ENCODE data around the gene NCAM1.

The NCAM1 gene

DNA sequence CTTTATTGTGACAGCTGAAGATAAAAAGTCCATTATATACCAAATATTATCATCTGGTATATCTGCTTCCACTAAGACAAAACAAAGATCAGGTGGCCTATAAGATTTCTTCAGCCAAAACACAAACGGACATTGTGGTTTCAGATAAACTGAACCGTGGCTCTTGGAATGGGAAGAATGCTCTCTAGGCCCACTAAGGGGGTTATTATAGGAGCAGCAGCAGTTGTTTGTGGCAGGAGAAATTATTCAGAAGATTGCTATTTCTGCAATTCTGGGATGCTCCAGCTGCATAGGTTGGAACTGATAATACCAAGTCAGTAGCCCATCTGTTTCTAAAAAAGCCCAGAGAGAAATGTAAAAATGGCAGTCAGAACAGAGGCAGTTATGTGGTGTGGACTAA is 145.3 kb downstream of the NCAM1 start:
- H3K4me3 ChIP-seq (replicated peaks; ENCODE audit: low read depth, low read length), result no peak overlapping the region
- TF ChIP-seq CTCF (IDR thresholded peaks at IDR 0.05; ENCODE audit: low read depth, low read length, missing control alignments), result no peak
- peak; percentile 20 for DNase-seq (ENCODE audit: extremely low read depth, low read depth)

GRCh38 chr11:113110046-113110445 is 148.8 kb downstream of the NCAM1 start:
- H3K4me3 ChIP-seq (replicated peaks; ENCODE audit: low read depth, low read length), result no peak overlapping the region
- no peak for DNase-seq (ENCODE audit: extremely low read depth, low read depth)
- TF ChIP-seq CTCF (IDR thresholded peaks at IDR 0.05; ENCODE audit: low read depth, low read length, missing control alignments), result no peak

GRCh38 chr11:113111156-113111555 is 149.9 kb downstream of the NCAM1 start:
- TF ChIP-seq CTCF (IDR thresholded peaks at IDR 0.05; ENCODE audit: low read depth, low read length, missing control alignments), result no peak
- DNase-seq (ENCODE audit: extremely low read depth, low read depth), result no peak
- no peak overlapping the region for H3K4me3 ChIP-seq (replicated peaks; ENCODE audit: low read depth, low read length)

- H3K4me3 ChIP-seq (replicated peaks; ENCODE audit: low read depth, low read length), result no peak overlapping the region
- no peak for DNase-seq (ENCODE audit: extremely low read depth, low read depth)
- TF ChIP-seq CTCF (IDR thresholded peaks at IDR 0.05; ENCODE audit: low read depth, low read length, missing control alignments), result no peak
Observed at GRCh38 chr11:113112307-113112706, 151.1 kb downstream of the NCAM1 start.

DNA sequence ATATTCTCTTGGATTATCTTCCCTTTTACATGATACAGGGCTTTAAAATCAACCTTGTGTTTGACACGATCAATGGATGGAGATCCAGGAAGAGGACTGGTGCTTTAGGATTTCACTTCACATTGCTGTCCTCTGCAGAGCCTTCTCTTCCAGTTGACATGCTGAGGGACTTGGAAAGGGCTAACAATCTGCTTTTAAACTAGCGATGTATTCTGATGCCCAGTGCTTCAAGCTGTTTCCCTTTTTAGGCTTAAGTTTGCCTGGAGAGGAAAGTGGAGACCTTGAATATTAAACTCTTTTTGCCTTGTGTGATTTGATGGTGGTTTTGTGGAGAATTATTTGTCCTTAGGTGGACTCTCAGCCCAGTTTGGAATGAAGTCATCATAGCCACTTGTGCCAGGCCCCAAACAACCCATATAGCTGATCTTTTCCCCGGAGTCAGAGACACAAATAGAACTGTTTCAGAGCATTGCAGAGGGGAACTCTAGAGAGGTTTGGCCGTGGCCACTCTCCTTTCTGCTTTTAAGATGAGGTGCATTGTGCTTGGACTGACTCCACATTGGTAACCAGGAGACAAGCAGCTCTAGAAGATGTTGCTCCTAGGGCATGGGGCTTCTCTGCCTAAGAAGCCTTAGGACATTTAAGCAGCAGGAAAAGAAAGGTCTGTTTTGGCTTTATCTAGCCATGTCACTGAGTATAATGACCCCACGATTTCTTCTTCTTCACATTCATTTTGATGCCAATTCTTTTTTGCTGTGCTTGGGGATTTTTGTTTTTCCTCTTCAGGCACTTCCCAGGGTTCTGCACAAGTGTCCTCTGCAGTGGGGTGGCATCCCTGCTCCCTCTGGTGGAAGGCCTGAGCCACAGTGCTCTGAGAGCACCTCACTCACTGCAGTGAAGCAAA is 152.8 kb downstream of the NCAM1 start:
- peak; percentile 75 for TF ChIP-seq CTCF (IDR thresholded peaks at IDR 0.05; ENCODE audit: low read depth, low read length, missing control alignments)
- no peak overlapping the region for H3K4me3 ChIP-seq (replicated peaks; ENCODE audit: low read depth, low read length)
- no peak for DNase-seq (ENCODE audit: extremely low read depth, low read depth)

DNA sequence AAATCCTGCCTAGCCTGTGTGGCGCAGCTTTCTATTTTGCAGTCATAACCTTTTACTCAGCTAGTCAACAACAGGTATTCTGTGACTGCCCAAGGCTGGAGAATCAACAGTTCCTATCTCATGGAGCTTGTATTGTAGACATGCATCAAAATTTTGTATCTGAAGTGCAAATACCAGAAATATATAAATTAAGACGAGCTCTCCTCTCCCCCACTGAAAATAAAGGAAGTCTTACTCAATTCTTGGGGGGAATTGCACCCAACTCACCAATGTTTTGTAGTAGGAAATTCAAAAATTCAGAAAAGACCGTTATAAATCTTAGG is 153.4 kb downstream of the NCAM1 start:
- peak; percentile 1 for TF ChIP-seq CTCF (IDR thresholded peaks at IDR 0.05; ENCODE audit: low read depth, low read length, missing control alignments)
- DNase-seq (ENCODE audit: extremely low read depth, low read depth), result no peak
- H3K4me3 ChIP-seq (replicated peaks; ENCODE audit: low read depth, low read length), result no peak overlapping the region

GRCh38 chr11:113118104-113118503 is 156.9 kb downstream of the NCAM1 start:
- H3K4me3 ChIP-seq (replicated peaks; ENCODE audit: low read depth, low read length), result no peak overlapping the region
- no peak for TF ChIP-seq CTCF (IDR thresholded peaks at IDR 0.05; ENCODE audit: low read depth, low read length, missing control alignments)
- no peak for DNase-seq (ENCODE audit: extremely low read depth, low read depth)

All from HFF-Myc (cell line).